ENCODE measurements around the gene BANP. TPM values are rescaled to one million over a fixed set of nuclear protein-coding genes. Genes with fewer than 3 reads are reported as not detected.
"Not testable (repeated sequence)": the region's sequence is repeated elsewhere in the genome, so short reads cannot be mapped to it uniquely, and the experiment has no call there.

Gene BANP
- total RNA-seq, 1 donor from 2014 or later: 19.7 TPM

- DNase-seq (ENCODE audit: low read depth): no peak
Measured at GRCh38 chr16:88118376-88118775, 167.1 kb downstream of the BANP start.

- peak; percentile 58 for DNase-seq (ENCODE audit: low read depth)
Measured at GRCh38 chr16:88118852-88119741, 167.9 kb downstream of the BANP start.

GRCh38 chr16:88119881-88120751, 168.9 kb downstream of the BANP start:
- DNase-seq (ENCODE audit: low read depth): not testable (repeated sequence)

- DNase-seq (ENCODE audit: low read depth): no peak
Measured at GRCh38 chr16:88120812-88121211, 169.6 kb downstream of the BANP start.

GRCh38 chr16:88121391-88121790, 170.2 kb downstream of the BANP start:
- not testable (repeated sequence) for DNase-seq (ENCODE audit: low read depth)

GRCh38 chr16:88121886-88122580, 170.8 kb downstream of the BANP start:
- DNase-seq (ENCODE audit: low read depth): no peak

Other genes with a start within 250 kb of the BANP start
- gene KLHDC4, start 185.4 kb upstream of the BANP start, total RNA-seq: 24.4 and 27.1 TPM in 2 replicates
- gene SLC7A5, start 81.9 kb upstream of the BANP start, total RNA-seq: 47.1 and 48.6 TPM in 2 replicates
- not detected in 2 replicates for gene CA5A, start 14.9 kb upstream of the BANP start, total RNA-seq

All from myocyte (in vitro differentiated cells).